ENCODE measurements around the gene ZNF385D.

The ZNF385D gene, protein sequence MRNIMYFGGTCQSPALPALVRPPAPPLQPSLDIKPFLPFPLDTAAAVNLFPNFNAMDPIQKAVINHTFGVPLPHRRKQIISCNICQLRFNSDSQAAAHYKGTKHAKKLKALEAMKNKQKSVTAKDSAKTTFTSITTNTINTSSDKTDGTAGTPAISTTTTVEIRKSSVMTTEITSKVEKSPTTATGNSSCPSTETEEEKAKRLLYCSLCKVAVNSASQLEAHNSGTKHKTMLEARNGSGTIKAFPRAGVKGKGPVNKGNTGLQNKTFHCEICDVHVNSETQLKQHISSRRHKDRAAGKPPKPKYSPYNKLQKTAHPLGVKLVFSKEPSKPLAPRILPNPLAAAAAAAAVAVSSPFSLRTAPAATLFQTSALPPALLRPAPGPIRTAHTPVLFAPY

GRCh38 chr3:21750831-21751391, at the start of gene ZNF385D:
TSS of gene ZNF385D (minus strand) at chr3:21751210. CDS start at chr3:21750916, 294 bp downstream.
- DNase-seq = no peak

- no peak for DNase-seq
These were observed 47.5 kb upstream of the ZNF385D start for GRCh38 chr3:21798356-21799088.

DNA sequence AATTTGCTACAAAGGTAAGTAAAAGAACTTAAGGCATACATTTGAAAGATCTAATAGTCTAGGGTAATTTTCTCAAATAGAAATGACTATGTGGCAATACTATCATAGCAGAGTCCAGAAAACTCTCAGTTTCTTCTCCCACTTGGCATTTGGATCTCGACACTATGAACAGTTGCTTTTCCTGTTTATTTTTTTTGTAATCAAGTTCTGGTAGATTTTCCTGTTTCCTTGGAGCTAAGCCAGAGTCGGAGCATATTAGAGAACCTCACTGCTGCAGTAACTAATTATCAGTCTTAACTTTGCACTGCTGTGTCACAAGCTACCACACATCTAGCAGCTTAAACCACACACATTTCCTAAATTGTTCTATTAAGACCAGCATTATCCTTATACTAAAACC, 44.9 kb upstream of the ZNF385D start:
- DNase-seq = no peak

GRCh38 chr3:21795152-21795837, 44.3 kb upstream of the ZNF385D start:
- no peak for DNase-seq

DNA sequence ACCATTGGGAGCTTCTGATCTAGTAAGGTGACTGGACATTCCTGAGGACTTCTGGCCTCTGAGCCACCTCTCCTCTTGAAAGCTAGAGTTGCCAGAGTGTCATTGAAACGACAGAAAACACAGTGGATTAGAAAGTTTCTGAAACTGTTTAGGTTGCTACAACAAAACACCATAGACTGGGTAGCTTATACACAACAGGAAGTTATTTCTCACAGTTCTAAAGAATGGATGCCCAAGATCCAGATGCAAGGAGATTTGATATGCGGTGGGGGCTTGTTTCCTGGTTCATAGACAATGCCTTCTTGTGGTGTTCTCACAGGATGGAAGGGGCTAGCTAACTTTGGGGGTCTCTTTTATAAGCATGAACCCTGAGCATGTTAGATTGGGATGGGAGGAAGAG, 43.3 kb upstream of the ZNF385D start:
- no peak for DNase-seq

GRCh38 chr3:21792176-21792575, 41.2 kb upstream of the ZNF385D start:
- DNase-seq = no peak

GRCh38 chr3:21791356-21791755, 40.3 kb upstream of the ZNF385D start:
- DNase-seq = no peak

DNA sequence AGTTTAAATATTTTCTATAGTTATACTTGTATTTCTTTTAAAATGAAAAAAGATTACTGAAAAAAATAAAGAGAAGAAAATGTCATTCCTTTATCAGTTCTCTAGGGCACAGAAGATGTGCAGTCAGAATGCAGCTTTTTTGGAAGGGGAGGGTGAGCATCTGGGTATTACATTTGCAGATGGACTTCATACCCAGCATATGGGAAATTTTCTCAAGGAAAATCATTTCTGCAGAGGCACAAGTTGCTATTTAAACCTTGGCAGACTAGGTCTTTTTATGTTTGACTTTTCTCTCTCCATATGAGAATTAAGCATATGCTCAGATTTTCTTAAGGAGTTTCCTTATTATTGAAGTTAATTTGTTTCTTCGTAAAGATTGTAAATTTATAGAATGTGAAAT, 39.5 kb upstream of the ZNF385D start:
- no peak for DNase-seq

DNA sequence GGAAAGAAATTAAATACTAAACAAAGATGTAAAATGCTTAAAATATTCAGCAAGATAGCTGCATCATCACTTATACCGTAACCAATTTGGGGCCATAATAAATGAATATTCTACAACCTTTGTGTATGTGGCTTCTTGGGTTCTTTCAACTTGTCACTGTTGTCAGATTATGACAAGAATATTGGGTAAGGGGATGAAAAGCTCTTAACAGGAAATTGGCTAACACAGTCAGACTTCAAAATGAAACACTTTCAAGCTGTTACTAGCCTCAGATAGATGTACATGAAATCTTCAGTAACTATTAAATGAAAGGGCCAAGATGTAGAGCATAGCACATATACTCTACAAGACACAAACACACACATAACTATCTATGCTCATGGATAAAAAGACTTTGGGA, 38.7 kb upstream of the ZNF385D start:
- DNase-seq = no peak

DNA sequence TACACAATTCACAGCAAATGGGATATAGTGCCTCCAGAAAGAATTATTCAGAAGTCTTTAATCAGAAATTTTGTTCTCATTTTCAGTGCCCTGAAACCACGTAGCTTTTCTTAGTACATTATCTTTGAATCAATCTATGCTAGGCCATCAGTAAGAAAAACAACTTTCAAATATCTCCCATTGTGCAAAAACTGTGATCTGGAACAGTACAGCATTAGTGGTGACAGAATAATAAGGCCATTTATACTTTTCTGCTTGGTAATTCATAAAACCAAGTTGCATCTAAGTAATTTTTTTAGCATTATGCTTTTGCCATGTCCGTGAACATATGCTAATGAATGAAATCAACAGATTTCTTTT, 35.4 kb upstream of the ZNF385D start:
- no peak for DNase-seq

DNA sequence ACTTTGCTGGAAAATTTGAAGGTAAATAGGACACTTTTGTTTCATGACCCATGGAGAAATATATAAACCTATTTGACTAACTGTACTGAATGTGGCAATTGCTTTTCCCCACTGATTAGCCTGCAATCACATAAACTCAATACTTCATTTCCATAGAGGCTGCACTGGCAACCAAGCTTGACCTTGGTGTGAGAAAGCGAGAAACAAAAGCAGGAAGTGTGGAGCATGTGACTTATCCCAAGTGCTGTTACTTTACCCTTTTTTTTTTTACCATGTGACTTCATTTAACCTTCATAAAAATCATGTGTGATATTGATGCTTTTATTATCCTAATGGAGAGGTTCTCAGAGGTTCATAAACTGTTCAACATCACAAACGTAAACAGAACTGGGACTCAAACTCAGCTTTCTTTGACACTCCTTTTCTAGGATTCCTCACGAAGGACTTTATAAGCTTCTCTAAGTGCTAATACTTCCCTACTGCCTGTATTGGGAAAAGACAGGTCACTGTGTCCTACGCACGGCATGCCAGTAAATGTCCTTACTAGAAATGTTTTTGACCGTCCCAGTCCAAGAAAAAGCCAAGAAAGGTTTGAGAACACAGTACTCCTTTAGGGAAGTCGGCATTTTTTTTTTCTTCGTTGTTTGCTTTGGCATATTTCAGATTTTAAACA, 34.9 kb upstream of the ZNF385D start:
- DNase-seq = no peak

- DNase-seq = no peak
These were observed 32.8 kb upstream of the ZNF385D start for GRCh38 chr3:21783839-21784238.

DNA sequence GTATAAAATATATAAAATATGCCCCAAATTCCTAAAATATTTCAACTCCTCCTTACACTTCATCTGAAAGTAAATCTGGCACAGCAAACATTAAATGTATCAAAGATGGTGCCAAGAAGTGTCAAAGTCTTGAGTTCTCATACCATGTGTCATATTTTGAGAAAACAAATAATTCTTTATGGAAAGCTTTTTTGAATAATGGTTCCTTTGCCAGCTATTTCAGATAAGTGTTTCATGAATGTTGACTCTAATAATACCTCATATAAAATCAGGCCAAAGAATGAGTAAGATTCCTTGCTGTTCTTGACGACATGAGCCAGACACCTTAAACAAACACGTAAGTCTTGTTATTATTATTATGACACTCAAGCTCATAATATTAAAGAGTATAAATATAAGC, 30.3 kb upstream of the ZNF385D start:
- DNase-seq = no peak

- DNase-seq = peak; percentile 3
These were observed 28.9 kb upstream of the ZNF385D start for GRCh38 chr3:21779909-21780308.

DNA sequence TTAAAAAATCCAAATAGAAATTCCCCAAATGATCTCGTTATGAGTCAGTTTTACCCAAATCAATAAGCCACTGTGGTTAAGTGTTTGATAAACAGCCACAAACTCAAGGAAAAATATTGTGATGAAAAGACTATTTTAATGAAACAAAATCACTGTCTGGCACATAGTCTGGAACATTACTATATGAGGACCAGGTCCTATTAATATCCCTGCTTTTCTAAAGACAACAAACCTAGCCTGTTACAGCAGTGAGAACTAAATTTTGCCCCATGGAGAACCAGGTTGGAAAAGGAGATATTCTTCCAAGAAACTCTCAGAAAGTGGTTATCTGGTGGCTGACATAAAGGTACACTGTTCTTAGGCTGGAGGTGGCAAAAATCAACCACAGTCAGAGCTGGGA, 27.7 kb upstream of the ZNF385D start:
- DNase-seq = no peak

GRCh38 chr3:21777821-21778220, 26.8 kb upstream of the ZNF385D start:
- DNase-seq = no peak

- DNase-seq = no peak
These were observed 15.0 kb upstream of the ZNF385D start for GRCh38 chr3:21766002-21766401.

GRCh38 chr3:21755896-21756295, 4.9 kb upstream of the ZNF385D start:
- no peak for DNase-seq

DNA sequence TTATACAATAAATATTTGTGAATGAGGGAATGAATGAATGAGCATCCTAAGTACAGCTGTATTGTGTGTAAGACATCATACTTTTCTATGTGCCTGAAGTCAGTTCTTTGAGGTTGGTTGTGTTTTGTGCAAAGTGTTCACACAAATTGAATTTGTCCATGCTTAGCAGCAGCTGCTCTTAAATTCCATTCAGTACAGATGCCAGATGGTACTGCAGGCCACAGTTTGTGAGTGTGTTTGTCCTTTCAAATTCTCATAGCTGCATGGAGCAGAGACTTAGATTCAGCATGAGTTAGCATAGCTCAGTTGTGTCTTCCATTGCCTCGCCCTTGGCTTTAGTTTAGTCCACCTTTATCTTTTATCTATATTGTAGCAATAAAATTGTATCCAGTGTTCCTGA, 3.8 kb upstream of the ZNF385D start:
- no peak for DNase-seq

- peak; percentile 69 for DNase-seq
These were observed 1.8 kb upstream of the ZNF385D start for GRCh38 chr3:21752749-21753347.

DNA sequence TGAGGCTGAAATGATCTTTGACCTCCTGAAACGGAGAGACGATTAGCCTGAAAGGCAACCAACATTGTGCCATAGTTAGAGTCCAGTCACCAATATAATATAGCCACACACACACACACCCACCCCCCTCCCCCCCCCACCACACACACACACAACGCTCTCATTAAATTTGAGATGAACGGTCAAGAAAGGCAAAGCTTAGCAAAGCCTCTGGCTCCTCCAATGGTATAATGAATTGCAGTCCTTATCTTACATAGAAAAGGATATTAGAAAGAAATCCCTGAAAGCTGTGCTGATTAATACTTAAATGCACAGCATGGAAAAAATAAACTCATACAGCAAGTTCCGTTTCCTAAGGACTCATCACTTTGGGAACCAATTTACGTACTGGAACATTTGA, 876 bp upstream of the ZNF385D start:
- no peak for DNase-seq

DNA sequence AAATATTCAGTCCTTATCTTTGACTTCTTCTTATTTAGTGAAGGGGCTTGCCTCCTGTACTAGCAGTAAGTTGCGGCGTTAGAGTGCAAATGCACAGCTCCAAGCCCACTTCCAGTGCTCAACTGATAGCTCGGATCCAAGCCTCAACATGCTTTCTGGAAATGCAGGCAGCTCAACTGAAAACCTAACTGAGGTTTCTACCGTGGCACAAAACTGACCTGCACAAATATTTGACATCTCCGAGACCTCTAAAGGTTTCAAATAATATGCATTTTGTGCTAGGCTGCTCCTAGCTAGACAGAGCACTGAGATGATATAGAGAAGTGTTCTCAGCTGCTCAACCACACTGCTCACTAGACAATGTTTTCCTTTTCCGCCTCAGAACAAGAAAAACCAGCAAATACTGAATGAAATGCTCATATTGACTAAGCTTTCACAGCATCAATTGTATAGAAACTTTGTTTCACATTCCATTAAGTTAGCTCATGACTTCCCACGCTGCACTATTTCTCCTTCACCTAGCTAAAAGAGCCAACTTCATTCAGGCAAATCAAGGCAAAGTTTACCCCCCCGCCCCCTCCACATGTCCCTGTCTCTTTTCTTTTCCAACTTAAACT, 822 bp downstream of the ZNF385D start:
- DNase-seq = no peak
